PC-3 (cell line): ENCODE measurements around the gene VPS51.

ENCODE experiments used
- CTCF ChIP-seq: fragments of 300-600 bp; sonication (generic); conservative IDR thresholded peaks from 2 replicates; pipeline ENCODE4 v1.5.1; 2017; ENCODE audit warnings: antibody characterized with exemption, low read depth, mild to moderate bottlenecking, low read length
- EZH2 ChIP-seq: fragments of 300-600 bp; sonication (generic); IDR thresholded peaks from one replicate; pipeline ENCODE4 v1.6.1; 2017; ENCODE audit warnings: antibody characterized with exemption, mild to moderate bottlenecking, low read length; ENCODE audit not compliant: unreplicated experiment
- EZH2phosphoT487 ChIP-seq: fragments of 300-600 bp; sonication (generic); IDR thresholded peaks from 2 replicates; pipeline ENCODE4 v1.6.1; 2018; ENCODE audit warnings: mild to moderate bottlenecking, antibody characterized with exemption, low read length, borderline replicate concordance

DNA sequence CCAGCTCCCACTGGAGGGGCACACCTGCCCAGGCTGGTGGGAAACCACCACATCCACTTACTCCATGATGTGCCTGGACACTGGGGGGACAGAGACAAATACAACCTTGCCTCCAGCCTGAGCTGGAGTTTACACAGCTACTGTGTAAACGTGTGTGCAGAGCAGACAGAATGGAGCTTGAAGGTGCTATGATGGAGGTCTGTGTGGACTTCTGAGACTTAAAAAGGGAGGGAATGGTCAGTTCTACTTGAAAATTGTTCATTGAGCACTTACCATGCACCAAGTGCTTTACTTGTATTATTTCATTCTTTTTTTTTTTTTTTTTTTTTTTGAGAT, 23.4 kb upstream of the VPS51 start:
- TF ChIP-seq CTCF (no peak), EZH2phosphoT487 (no peak), EZH2 (no peak)
